GM23338 (cell line): ENCODE measurements around the gene SORCS2. TPM values are rescaled to one million over a fixed set of nuclear protein-coding genes. Genes with fewer than 3 reads are reported as not detected.

Experiments
- ATAC-seq: fragments of 200-7000 bp; cut with Tn5 transposase; 3 replicates; pipeline ENCODE4 v1.9.1; 2020
- DNase-seq: peaks from one replicate; pipeline ENCODE4 v3.0.0-alpha.2; 2015; ENCODE audit warnings: low spot score
- H2AFZ ChIP-seq: fragments of 200-600 bp; sonication (generic); 2 replicates; pipeline ENCODE4 v1.8.0; 2016; ENCODE audit warnings: antibody characterized with exemption, mild to moderate bottlenecking, moderate library complexity
- H3F3A ChIP-seq: fragments of 200-600 bp; sonication (generic); replicated peaks from 2 replicates; pipeline ENCODE4 v1.8.0; 2017; ENCODE audit warnings: antibody characterized with exemption, mixed run types, low read depth
- H3K27ac ChIP-seq: fragments of 200-600 bp; sonication (generic); 2 replicates; pipeline ENCODE4 v1.6.1; 2016; ENCODE audit warnings: low read depth
- H3K27me3 ChIP-seq: fragments of 200-600 bp; sonication (generic); 2 replicates; pipeline ENCODE4 v1.8.0; 2016; ENCODE audit warnings: mild to moderate bottlenecking, mixed run types, moderate library complexity; ENCODE audit not compliant: insufficient read depth
- H3K36me3 ChIP-seq: fragments of 200-600 bp; sonication (generic); 2 replicates; pipeline ENCODE4 v1.8.0; 2016; ENCODE audit warnings: mild to moderate bottlenecking; ENCODE audit not compliant: insufficient read depth
- H3K4me1 ChIP-seq: fragments of 200-600 bp; sonication (generic); 2 replicates; pipeline ENCODE4 v1.8.0; 2016; ENCODE audit warnings: mild to moderate bottlenecking, moderate library complexity; ENCODE audit not compliant: insufficient read depth
- H3K4me2 ChIP-seq: fragments of 200-600 bp; sonication (generic); 2 replicates; pipeline ENCODE4 v1.7.1; 2017; ENCODE audit warnings: mixed run types
- H3K4me3 ChIP-seq: fragments of 200-600 bp; sonication (generic); 2 replicates; pipeline ENCODE4 v1.6.1; 2016; ENCODE audit warnings: mixed run types
- H3K79me2 ChIP-seq: fragments of 200-600 bp; sonication (generic); replicated peaks from 2 replicates; pipeline ENCODE4 v1.8.0; 2017; ENCODE audit warnings: mild to moderate bottlenecking; ENCODE audit not compliant: insufficient read depth
- H3K9me2 ChIP-seq: fragments of 200-600 bp; sonication (generic); 2 replicates; pipeline ENCODE4 v1.8.0; 2017; ENCODE audit not compliant: insufficient read depth
- H4K20me1 ChIP-seq: fragments of 200-600 bp; sonication (generic); replicated peaks from 2 replicates; pipeline ENCODE4 v1.8.0; 2017; ENCODE audit warnings: mild to moderate bottlenecking; ENCODE audit not compliant: insufficient read depth
- H3K27ac Mint-ChIP-seq: 2 replicates; pipeline ENCODE4 v1.8.0; 2020; ENCODE audit warnings: inconsistent platforms, mild to moderate bottlenecking, moderate library complexity, mixed read lengths
- H3K27me3 Mint-ChIP-seq: 3 replicates; pipeline ENCODE4 v1.8.0; 2022; ENCODE audit warnings: low read depth, mild to moderate bottlenecking, moderate library complexity, mixed read lengths, inconsistent platforms; ENCODE audit not compliant: insufficient read depth, poor library complexity
- H3K36me3 Mint-ChIP-seq: 3 replicates; pipeline ENCODE4 v1.8.0; 2021; ENCODE audit warnings: low read depth, mild to moderate bottlenecking, inconsistent platforms, moderate library complexity, mixed read lengths
- H3K4me1 Mint-ChIP-seq: 3 replicates; pipeline ENCODE4 v1.8.0; 2020; ENCODE audit warnings: mild to moderate bottlenecking, inconsistent platforms, mixed read lengths
- H3K4me3 Mint-ChIP-seq: 3 replicates; pipeline ENCODE4 v1.8.0; 2021; ENCODE audit warnings: moderate library complexity, mild to moderate bottlenecking, inconsistent platforms, mixed read lengths
- H3K9me3 Mint-ChIP-seq: 3 replicates; pipeline ENCODE4 v1.8.0; 2020; ENCODE audit warnings: moderate library complexity, mild to moderate bottlenecking, inconsistent platforms, mixed read lengths
- CTCF ChIP-seq, 2 experiments: fragments of 200-600 bp in 1 of 2; sonication (generic) in 1 of 2; conservative IDR thresholded peaks; 2 replicates each; pipeline versions ENCODE4 v1.5.1 to v1.6.1; 2016 to 2017; ENCODE audit warnings: antibody characterized with exemption in 2 of 2, low read depth in 2 of 2, mild to moderate bottlenecking in 2 of 2, moderate library complexity in 1 of 2
- ETS1 ChIP-seq: IDR thresholded peaks from 2 replicates; pipeline ENCODE4 v1.6.1; 2016; ENCODE audit warnings: antibody characterized with exemption
- EZH2phosphoT487 ChIP-seq: fragments of 200-600 bp; sonication (generic); IDR thresholded peaks from one replicate; pipeline ENCODE4 v1.8.1; 2018; ENCODE audit warnings: antibody characterized with exemption; ENCODE audit not compliant: unreplicated experiment
- JUNB ChIP-seq: IDR thresholded peaks from one replicate; pipeline ENCODE4 v1.6.1; 2016; ENCODE audit warnings: antibody characterized with exemption; ENCODE audit not compliant: unreplicated experiment
- NANOG ChIP-seq: IDR thresholded peaks from 2 replicates; pipeline ENCODE4 v1.6.1; 2016; ENCODE audit warnings: antibody characterized with exemption, borderline replicate concordance
- POLR2AphosphoS5 ChIP-seq: IDR thresholded peaks from 2 replicates; pipeline ENCODE4 v1.6.1; 2016; ENCODE audit warnings: antibody characterized with exemption, low read depth
- REST ChIP-seq: IDR thresholded peaks from one replicate; pipeline ENCODE4 v1.6.1; 2018; ENCODE audit warnings: antibody characterized with exemption; ENCODE audit not compliant: unreplicated experiment
- ZNF331 ChIP-seq: fragments of 250-450 bp; sonication (Bioruptor Pico); IDR thresholded peaks from 2 replicates; pipeline ENCODE4 v1.5.0; 2020; ENCODE audit warnings: low read depth, mild to moderate bottlenecking, moderate library complexity
- polyA plus RNA-seq: library from polyadenylated mRNA; unstranded; fragments of >200 nt; fragmentation: Nextera tagmentation; extraction: Ambion mirVana; gene quantifications from 2 replicates; pipeline ENCODE4 v1.2.1, GENCODE V29; 2016
- total RNA-seq: library from RNA; depleted of rRNA; stranded (reverse); fragments of >200 nt; shearing (Covaris generic); gene quantifications from 2 replicates; pipeline ENCODE4 v1.2.3, GENCODE V29; 2014

The SORCS2 gene
- total and polyA plus RNA-seq, 2 experiments from 2014 or later: 0.47 to 2.4 TPM

GRCh38 chr4:7170012-7170411, 22.3 kb upstream of the SORCS2 start:
- Mint-ChIP-seq H3K9me3 (no peaks in the 10 kb centered on the region; the same call in 2 of the 3 replicates), H3K27ac (no peak overlapping the region), H3K4me3 (no peak overlapping the region), H3K36me3 (no peaks in the 10 kb centered on the region), H3K27me3 (peaks cover 12% of the 10 kb centered on the region), H3K4me1 (no peaks in the 10 kb centered on the region)
- Histone ChIP-seq H3K9me2 (no peaks in the 10 kb centered on the region), H4K20me1 (no peaks in the 10 kb centered on the region), H3K27ac (no peak overlapping the region), H3K36me3 (no peaks in the 10 kb centered on the region; the same call in 1 of the 2 replicates), H3K4me3 (no peak overlapping the region), H3K4me2 (no peak overlapping the region), H3F3A (no peaks in the 10 kb centered on the region), H3K79me2 (no peaks in the 10 kb centered on the region), H2AFZ (no peak overlapping the region), H3K27me3 (no peaks in the 10 kb centered on the region), H3K4me1 (no peaks in the 10 kb centered on the region)
- ATAC-seq (no peak), DNase-seq (no peak)
- no peak for TF ChIP-seq ZNF331 (CRISPR knock-in tag)
- no peak for TF ChIP-seq JUNB

- Mint-ChIP-seq H3K4me1 (no peaks in the 10 kb centered on the region), H3K27me3 (peaks cover 10% of the 10 kb centered on the region), H3K27ac (no peak overlapping the region), H3K9me3 (no peaks in the 10 kb centered on the region; the same call in 2 of the 3 replicates), H3K36me3 (no peaks in the 10 kb centered on the region), H3K4me3 (no peak overlapping the region)
- no peak overlapping the region for H3K4me3 ChIP-seq
- no peak overlapping the region for H3K4me2 ChIP-seq
- H4K20me1 ChIP-seq: no peaks in the 10 kb centered on the region
- no peak for ATAC-seq
- no peaks in the 10 kb centered on the region for H3K27me3 ChIP-seq
- no peak for DNase-seq
- no peak overlapping the region for H2AFZ ChIP-seq
- H3K4me1 ChIP-seq: no peaks in the 10 kb centered on the region
- no peaks in the 10 kb centered on the region for H3F3A ChIP-seq
- H3K9me2 ChIP-seq: no peaks in the 10 kb centered on the region
- H3K36me3 ChIP-seq: no peaks in the 10 kb centered on the region; the same call in 1 of the 2 replicates
- no peak overlapping the region for H3K27ac ChIP-seq
- no peaks in the 10 kb centered on the region for H3K79me2 ChIP-seq
- TF ChIP-seq REST: no peak
- TF ChIP-seq CTCF (conservative IDR thresholded peaks at IDR 0.05; ENCODE audit: low read depth in 2 of 2): no peak
- no peak for TF ChIP-seq NANOG
- TF ChIP-seq EZH2phosphoT487: no peak
- no peak for TF ChIP-seq POLR2AphosphoS5
- TF ChIP-seq ETS1: no peak
Observed at GRCh38 chr4:7171191-7171900, 21.0 kb upstream of the SORCS2 start.
